GM18526 (cell line): Measurements from ENCODE around the gene NFAM1.

Experiments
- POLR2A ChIP-seq: IDR thresholded peaks from 3 replicates; pipeline ENCODE4 v1.6.1; 2011; ENCODE audit not compliant: insufficient read length; ENCODE audit errors: extremely low read depth

Gene NFAM1

GRCh38 chr22:42366806-42367581 is 65.2 kb downstream of the NFAM1 start:
- TF ChIP-seq POLR2A, result no peak

- no peak for TF ChIP-seq POLR2A
These were observed 66.1 kb downstream of the NFAM1 start for GRCh38 chr22:42365942-42366695.

GRCh38 chr22:42365111-42365865 is 66.9 kb downstream of the NFAM1 start:
- TF ChIP-seq POLR2A, result no peak

- TF ChIP-seq POLR2A, result no peak
These were observed 67.5 kb downstream of the NFAM1 start for GRCh38 chr22:42364604-42365110.

- TF ChIP-seq POLR2A, result no peak
These were observed 68.3 kb downstream of the NFAM1 start for GRCh38 chr22:42363892-42364291.

- TF ChIP-seq POLR2A, result no peak
These were observed 70.7 kb downstream of the NFAM1 start for GRCh38 chr22:42361523-42361922.

GRCh38 chr22:42360348-42360747 is 71.9 kb downstream of the NFAM1 start:
- TF ChIP-seq POLR2A, result no peak

GRCh38 chr22:42358643-42359558 is 73.3 kb downstream of the NFAM1 start:
- TF ChIP-seq POLR2A, result no peak

GRCh38 chr22:42357634-42358296 is 74.4 kb downstream of the NFAM1 start:
- no peak for TF ChIP-seq POLR2A

- TF ChIP-seq POLR2A, result no peak
These were observed 75.0 kb downstream of the NFAM1 start for GRCh38 chr22:42357221-42357620.

GRCh38 chr22:42356533-42356932 is 75.7 kb downstream of the NFAM1 start:
- no peak for TF ChIP-seq POLR2A

GRCh38 chr22:42353883-42354727 is 78.1 kb downstream of the NFAM1 start:
- TF ChIP-seq POLR2A, result no peak

- TF ChIP-seq POLR2A, result no peak
These were observed 81.8 kb downstream of the NFAM1 start for GRCh38 chr22:42350373-42350772.
